K562 (cell line): ENCODE data around the gene MYL5.

Experiments used
- CTBP1 ChIP-seq: fragments of 450-650 bp; IDR thresholded peaks from 2 replicates; pipeline ENCODE4 v1.6.1; 2016; ENCODE audit warnings: borderline replicate concordance
- NR2C2 ChIP-seq, 2 experiments: fragments of 200-800 bp in 1 of 2; sonication (Bioruptor generic) in 1 of 2; sonication (generic) in 1 of 2; formaldehyde crosslinking in 1 of 2; IDR thresholded peaks; 2 replicates each; pipeline versions ENCODE4 v1.6.1 to v1.8.0; 2016 to 2022; ENCODE audit warnings: mild to moderate bottlenecking in 1 of 2, missing compliant biosample characterization in 1 of 2, missing genetic modification characterization in 1 of 2, missing genetic modification reagents in 1 of 2
- POLR2A ChIP-seq: fragments of 450-650 bp; conservative IDR thresholded peaks from 2 replicates; pipeline ENCODE4 v1.6.1; 2016
- POLR3A ChIP-seq: IDR thresholded peaks from 2 replicates; pipeline ENCODE4 v1.6.1; 2011; ENCODE audit warnings: borderline replicate concordance, mild to moderate bottlenecking, moderate library complexity; ENCODE audit not compliant: insufficient read length, insufficient read depth; ENCODE audit errors: extremely low read depth
- RBFOX2 ChIP-seq: fragments of 200-400 bp; formaldehyde crosslinking; IDR thresholded peaks from 2 replicates; pipeline ENCODE4 v1.6.1; 2017; ENCODE audit warnings: low read depth, mild to moderate bottlenecking, low read length, moderate library complexity
- RCOR1 ChIP-seq, 2 experiments: IDR thresholded peaks; 2 replicates each; pipeline ENCODE4 v1.6.1; 2012; ENCODE audit warnings: low read depth in 2 of 2, low read length in 2 of 2, borderline replicate concordance in 1 of 2, improper control_type of control experiment in 1 of 2
- SFPQ ChIP-seq: fragments of 200-400 bp; formaldehyde crosslinking; IDR thresholded peaks from 2 replicates; pipeline ENCODE4 v1.6.1; 2017; ENCODE audit warnings: mild to moderate bottlenecking, low read depth, low read length, moderate library complexity
- SIX5 ChIP-seq, 2 experiments: IDR thresholded peaks; 2 replicates each; pipeline ENCODE4 v1.6.1; 2011; ENCODE audit warnings: low read length in 2 of 2, borderline replicate concordance in 1 of 2, low read depth in 1 of 2, mild to moderate bottlenecking in 1 of 2, moderate library complexity in 1 of 2; ENCODE audit not compliant: insufficient read depth in 1 of 2
- SOX6 ChIP-seq: fragments of 450-650 bp; IDR thresholded peaks from 2 replicates; pipeline ENCODE4 v1.6.1; 2014; ENCODE audit warnings: mild to moderate bottlenecking
- TFAP4 ChIP-seq: sonication (generic); formaldehyde crosslinking; IDR thresholded peaks from 2 replicates; pipeline ENCODE4 v1.8.0; 2022; ENCODE audit warnings: missing genetic modification reagents, mild to moderate bottlenecking, moderate library complexity, borderline replicate concordance
- U2AF2 ChIP-seq: fragments of 200-400 bp; formaldehyde crosslinking; optimal IDR thresholded peaks from 2 replicates; pipeline ENCODE3; 2017; ENCODE audit warnings: low read depth, mild to moderate bottlenecking, low read length
- ZNF395 ChIP-seq: fragments of 200-800 bp; sonication (Bioruptor generic); IDR thresholded peaks from 2 replicates; pipeline ENCODE4 v1.6.1; 2017; ENCODE audit warnings: missing genetic modification characterization, missing compliant biosample characterization
- ZSCAN29 ChIP-seq: fragments of 450-650 bp; IDR thresholded peaks from 2 replicates; pipeline ENCODE4 v1.6.1; 2017

GRCh38 chr4:653080-653821, 21.1 kb upstream of the MYL5 start:
- TF ChIP-seq ZNF395 (CRISPR knock-in tag), result no peak
- TF ChIP-seq ZSCAN29, result no peak
- no peak for TF ChIP-seq U2AF2
- no peak for TF ChIP-seq CTBP1
- no peak for TF ChIP-seq TFAP4 (CRISPR knock-in tag)
- TF ChIP-seq NR2C2 (CRISPR knock-in tag; IDR thresholded peaks at IDR 0.05), result no peak
- TF ChIP-seq NR2C2 (tag; IDR thresholded peaks at IDR 0.05), result no peak
- no peak for TF ChIP-seq POLR3A
- TF ChIP-seq SIX5 (IDR thresholded peaks at IDR 0.05; ENCODE audit: borderline replicate concordance in 1 of 2, insufficient read depth in 1 of 2, low read depth in 1 of 2, low read length in 2 of 2), result no peak
- no peak for TF ChIP-seq POLR2A
- TF ChIP-seq SOX6, result no peak
- TF ChIP-seq SFPQ, result no peak
- TF ChIP-seq RBFOX2, result no peak
- TF ChIP-seq RCOR1 (IDR thresholded peaks at IDR 0.05; ENCODE audit: borderline replicate concordance in 1 of 2, low read depth in 2 of 2, low read length in 2 of 2), result no peak
